ENCODE measurements around the gene LHCGR. TPM values are rescaled to one million over a fixed set of nuclear protein-coding genes. Genes with fewer than 3 reads are reported as not detected.

LHCGR gene
- total and polyA plus RNA-seq, 2 of the 13 experiments (the other 11 are each of a cell fraction or from before 2014, with no cell fraction given): not detected

DNA sequence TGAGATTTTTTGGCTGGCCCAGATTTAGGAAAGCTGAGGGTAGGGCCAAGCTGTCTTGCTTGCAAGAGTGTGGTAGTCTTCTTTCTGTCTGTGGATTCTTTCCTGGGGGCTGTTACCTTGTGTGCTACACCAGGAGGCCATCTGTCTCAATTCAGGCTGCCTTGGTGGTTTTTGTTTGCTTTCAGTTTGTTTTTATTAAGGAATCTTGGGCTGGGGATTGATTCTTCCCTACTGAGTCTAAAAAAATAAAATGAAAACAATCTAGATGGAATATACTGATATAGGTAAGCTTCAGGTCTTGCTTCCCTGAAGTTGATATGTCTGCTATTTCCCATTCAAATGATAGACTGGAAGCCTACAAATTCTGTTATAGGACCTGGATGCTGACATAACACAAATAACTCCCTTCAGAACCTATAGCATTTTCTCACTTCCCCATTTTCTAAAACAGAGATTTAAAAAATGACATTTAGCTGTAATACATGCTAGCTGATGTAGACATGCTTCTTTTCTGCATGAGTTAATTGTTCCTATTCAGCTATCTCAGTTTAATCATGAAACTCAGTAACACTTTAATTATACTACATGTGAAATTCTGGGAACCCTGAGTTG lies 5.3 kb downstream of the LHCGR start:
- ATAC-seq (no peak), DNase-seq (ENCODE audit: low spot score) (no peak), FAIRE-seq (no peak)
- no TSS peak for BruUV-seq (replicated peaks)
- H3K79me2 ChIP-seq (ENCODE audit: insufficient read depth, low read length): no peaks in the 10 kb centered on the region
- H3K4me2 ChIP-seq (ENCODE audit: low read depth, low read length): no peak overlapping the region
- no peaks in the 10 kb centered on the region for H3K4me1 ChIP-seq (ENCODE audit: insufficient read depth, low read length)
- no peak overlapping the region for H3K4me3 ChIP-seq (replicated peaks in 1 of 3; ENCODE audit: insufficient read depth in 1 of 3, low read depth in 2 of 3, low read length in 3 of 3)
- ChIA-PET CTCF (ENCODE audit: low intra/inter-chr PET ratio, low total read pairs) (no interaction called here), POLR2A (no interaction called here)
- peaks cover 0 to 15% of the 10 kb centered on the region in 2 experiments; a peak in 4 of 5 replicates for H3K27me3 ChIP-seq (ENCODE audit: control insufficient read depth in 1 of 2, insufficient read depth in 2 of 2, low read length in 2 of 2)
- no peak overlapping the region for H3K27ac ChIP-seq (ENCODE audit: extremely low read length, insufficient read depth, low read length)
- TF ChIP-seq, protein P1, sequence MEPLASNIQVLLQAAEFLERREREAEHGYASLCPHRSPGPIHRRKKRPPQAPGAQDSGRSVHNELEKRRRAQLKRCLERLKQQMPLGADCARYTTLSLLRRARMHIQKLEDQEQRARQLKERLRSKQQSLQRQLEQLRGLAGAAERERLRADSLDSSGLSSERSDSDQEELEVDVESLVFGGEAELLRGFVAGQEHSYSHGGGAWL (CRISPR knock-in tag; IDR thresholded peaks at IDR 0.05): no peak
- TF ChIP-seq CBX5 (CRISPR knock-in tag; IDR thresholded peaks at IDR 0.05; ENCODE audit: borderline replicate concordance) (no peak), SALL2 (CRISPR knock-in tag; IDR thresholded peaks at IDR 0.05) (no peak), DMAP1 (CRISPR knock-in tag; IDR thresholded peaks at IDR 0.05) (no peak), ZNF136 (CRISPR knock-in tag; IDR thresholded peaks at IDR 0.05; ENCODE audit: low read depth) (no peak), CBX2 (IDR thresholded peaks at IDR 0.05; ENCODE audit: low read depth, low read length) (no peak), CBX2 (CRISPR knock-in tag; IDR thresholded peaks at IDR 0.05; ENCODE audit: low read depth) (no peak), MED13 (CRISPR knock-in tag; IDR thresholded peaks at IDR 0.05) (no peak), ZNF614 (CRISPR knock-in tag; IDR thresholded peaks at IDR 0.05; ENCODE audit: borderline replicate concordance) (no peak), GABPA (IDR thresholded peaks at IDR 0.05; ENCODE audit: low read depth, low read length) (no peak), GABPA (CRISPR knock-in tag; IDR thresholded peaks at IDR 0.05; ENCODE audit: low read depth) (no peak)
- TF ChIP-seq, protein P2, sequence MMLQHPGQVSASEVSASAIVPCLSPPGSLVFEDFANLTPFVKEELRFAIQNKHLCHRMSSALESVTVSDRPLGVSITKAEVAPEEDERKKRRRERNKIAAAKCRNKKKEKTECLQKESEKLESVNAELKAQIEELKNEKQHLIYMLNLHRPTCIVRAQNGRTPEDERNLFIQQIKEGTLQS (CRISPR knock-in tag; IDR thresholded peaks at IDR 0.05): no peak
- H3K9ac ChIP-seq (ENCODE audit: insufficient read depth, low read depth, low read length): no peak overlapping the region
- no peaks in the 10 kb centered on the region for H4K20me1 ChIP-seq (ENCODE audit: insufficient read depth, low read length)
- H3K9me3 ChIP-seq (ENCODE audit: low read length): no peaks in the 10 kb centered on the region
- H2AFZ ChIP-seq (ENCODE audit: low read length): no peak overlapping the region
- H3K36me3 ChIP-seq (replicated peaks in 1 of 2; ENCODE audit: control insufficient read depth in 1 of 2, insufficient read depth in 2 of 2, low read length in 2 of 2): no peaks in the 10 kb centered on the region
- intact Hi-C loops (cut with micrococcal nuclease; ENCODE audit: unreplicated experiment) (no loop called here), in situ Hi-C loops (cut with HindIII; ENCODE audit: extremely low pct_ligation_motif_present, low pct_unique_long_range_greater_than_20kb) (no loop called here)

All from HepG2 (cell line).